ENCODE measurements around the gene TCL1A. TPM values are rescaled to one million over a fixed set of nuclear protein-coding genes. Genes with fewer than 3 reads are reported as not detected.

TCL1A gene
- total RNA-seq, 1 experiment from 2014 or later = not detected

- in situ Hi-C loops (cut with HindIII; ENCODE audit: low pct_unique_long_range_greater_than_20kb, low sequenced_read_pairs) = loop anchor here (25.0 kb wide), 1 partner anchor 100 kb away; no protein-coding TSS in a partner anchor
- DNase-seq (ENCODE audit: low read depth, low spot score) = no peak
Observed at GRCh38 chr14:95662376-95663186, 51.3 kb downstream of the TCL1A start.

- in situ Hi-C loops (cut with HindIII; ENCODE audit: low pct_unique_long_range_greater_than_20kb, low sequenced_read_pairs) = loop anchor here (25.0 kb wide), 1 partner anchor 99 kb away; no protein-coding TSS in a partner anchor
- DNase-seq (ENCODE audit: low read depth, low spot score) = no peak
Observed at GRCh38 chr14:95660651-95661515, 53.0 kb downstream of the TCL1A start.

DNA sequence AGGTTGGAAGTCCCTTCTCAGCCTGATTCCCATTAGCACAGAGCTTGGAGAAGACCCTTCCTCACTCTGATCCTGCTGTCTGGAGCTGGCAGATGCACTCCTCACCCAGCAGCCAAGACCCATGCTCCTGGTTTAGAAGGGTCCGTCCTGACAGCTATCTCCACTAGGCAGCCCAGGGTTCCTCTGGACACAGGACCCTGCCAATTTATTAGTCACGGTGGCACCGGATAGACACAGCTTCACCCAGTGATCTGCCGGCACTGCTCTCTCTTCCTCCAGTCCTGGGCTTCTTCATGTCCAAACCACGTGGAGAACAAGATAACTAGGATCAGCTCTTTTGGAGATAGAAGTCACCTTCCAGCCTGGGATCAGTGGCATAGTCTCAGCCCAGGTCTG, 53.9 kb downstream of the TCL1A start:
- in situ Hi-C loops (cut with HindIII; ENCODE audit: low pct_unique_long_range_greater_than_20kb, low sequenced_read_pairs) = loop anchor here (25.0 kb wide), 1 partner anchor 98 kb away; no protein-coding TSS in a partner anchor
- no peak for DNase-seq (ENCODE audit: low read depth, low spot score)

Small RNA genes lying within 50 kb of the gene (small RNA-seq; reads per million reads assigned to genes)
- 0 reads per million in 2 experiments for gene RF02193

Other genes with a start within 250 kb of the TCL1A start
- gene SYNE3, start 197.5 kb downstream of the TCL1A start, total RNA-seq (2014; rRNA removed; shearing (Covaris generic)) = 1.3 and 1.6 TPM in 2 replicates
- gene GLRX5, start 179.1 kb downstream of the TCL1A start, total RNA-seq (2014; rRNA removed; shearing (Covaris generic)) = 49.2 and 57.5 TPM in 2 replicates
- not detected in 2 replicates for gene TCL1B, start 27.7 kb downstream of the TCL1A start, total RNA-seq (2014; rRNA removed; shearing (Covaris generic))
- gene TUNAR, start 162.7 kb upstream of the TCL1A start, total RNA-seq (2014; rRNA removed; shearing (Covaris generic)) = 0.05 TPM in 1 of 2 replicates, not detected in the other